HG03280 (cell line): Measurements from ENCODE around the gene CUTC.
"Not testable (repeated sequence)": the region's sequence is repeated elsewhere in the genome, so short reads cannot be mapped to it uniquely, and the experiment has no call there.

Experiments used
- ATAC-seq: cut with Tn5 transposase; IDR thresholded peaks from one replicate; pipeline ENCODE4 v1.9.1; 2021; ENCODE audit warnings: mild to moderate bottlenecking, moderate library complexity; ENCODE audit not compliant: unreplicated experiment

The CUTC gene

DNA sequence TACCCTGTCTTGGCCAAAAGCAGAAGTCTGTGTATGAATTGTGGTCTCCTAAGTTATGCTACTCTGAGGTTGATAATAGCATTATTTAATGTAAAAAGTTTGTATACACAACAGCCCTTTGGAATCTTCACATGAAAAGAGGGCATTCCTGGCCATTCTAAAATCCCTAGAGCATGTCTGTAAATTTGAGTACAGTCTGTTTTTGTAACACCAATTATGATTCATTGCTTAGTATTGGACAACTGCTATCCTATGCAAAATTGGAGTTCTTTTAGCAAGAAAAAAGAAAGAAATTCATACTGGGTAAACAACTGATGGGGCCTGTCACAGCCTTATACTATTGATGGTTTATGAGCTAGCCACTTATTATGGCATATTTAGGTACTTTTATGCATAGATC, 10.2 kb downstream of the CUTC start:
- ATAC-seq: no peak

DNA sequence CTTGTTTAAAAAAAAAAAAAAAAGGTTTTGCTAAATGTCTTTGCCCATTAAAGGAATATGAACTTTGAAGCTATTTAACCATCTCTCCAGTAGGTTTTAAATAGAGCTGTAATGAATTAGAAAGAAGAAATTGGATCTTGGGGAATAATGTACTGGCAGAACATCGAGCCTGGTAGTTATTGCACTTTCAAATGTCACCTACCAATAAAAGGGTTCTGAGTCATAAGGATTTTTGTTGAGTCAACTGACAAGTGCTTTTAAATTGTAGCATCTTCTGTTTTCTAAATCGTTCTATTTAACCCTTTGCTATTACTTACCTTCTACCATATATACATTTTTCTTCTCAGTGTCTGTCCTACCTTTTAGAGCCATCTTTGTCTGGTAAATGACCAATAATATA, 10.7 kb downstream of the CUTC start:
- ATAC-seq: no peak

DNA sequence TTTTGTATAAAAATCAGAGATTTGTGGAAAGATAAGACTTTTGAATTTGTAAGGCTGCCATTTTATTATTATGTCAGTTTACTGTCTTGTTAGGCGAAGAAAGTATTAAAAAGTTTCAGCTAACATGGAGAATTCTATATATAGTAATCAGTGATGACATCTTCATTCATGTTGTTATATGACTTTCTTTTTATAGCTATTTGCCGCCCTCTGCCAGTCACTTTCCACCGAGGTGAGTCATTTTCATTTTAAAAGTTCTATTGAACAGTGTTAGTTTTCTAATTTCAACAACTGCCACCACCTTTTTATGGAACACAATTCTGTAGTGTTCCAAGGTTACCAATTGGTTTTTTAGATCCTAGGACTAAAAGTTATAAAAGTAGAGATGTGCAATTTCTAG, 11.8 kb downstream of the CUTC start:
- ATAC-seq: no peak

GRCh38 chr10:99746166-99746565, 14.1 kb downstream of the CUTC start:
- ATAC-seq: not testable (repeated sequence)

GRCh38 chr10:99748823-99749451, 16.9 kb downstream of the CUTC start:
- no peak for ATAC-seq

GRCh38 chr10:99750641-99751040, 18.6 kb downstream of the CUTC start:
- no peak for ATAC-seq

DNA sequence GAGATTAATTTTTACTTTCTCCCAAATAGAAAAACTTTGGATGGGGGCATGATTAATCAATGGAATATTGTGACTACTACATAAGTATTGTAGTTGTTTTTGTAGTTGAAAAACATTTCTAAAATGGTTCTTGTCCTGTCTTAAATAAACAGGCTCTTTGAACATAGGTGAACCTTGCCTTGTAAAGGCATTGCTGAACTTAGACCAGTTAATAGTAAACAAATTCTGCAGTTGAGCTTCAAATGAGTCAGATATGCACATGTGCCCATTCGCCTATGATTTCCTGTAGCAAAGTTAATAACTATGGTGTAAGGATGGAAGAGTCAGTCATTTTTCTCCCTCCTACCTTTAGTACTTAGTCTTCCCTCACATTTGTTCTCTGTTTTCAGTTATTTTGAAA, 22.6 kb downstream of the CUTC start:
- ATAC-seq: no peak

DNA sequence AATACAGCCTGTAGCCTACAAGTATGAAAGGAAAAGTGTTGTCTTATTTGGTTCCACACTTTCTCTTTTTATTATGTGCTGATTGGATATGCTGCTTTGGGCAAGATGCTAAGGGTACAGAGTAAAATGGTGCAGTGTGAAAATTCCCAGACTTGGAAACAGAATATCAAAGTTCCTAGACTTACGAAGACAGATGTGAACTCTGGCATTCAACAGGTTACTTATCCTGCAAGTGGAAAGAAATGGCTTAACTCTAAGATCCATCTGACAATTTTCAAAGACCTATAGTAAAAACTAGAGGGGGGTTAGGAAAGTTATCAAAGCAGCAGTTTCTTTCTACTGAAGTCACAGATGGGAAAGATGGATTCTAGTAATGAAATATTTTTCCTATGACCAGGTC, 24.1 kb downstream of the CUTC start:
- no peak for ATAC-seq

DNA sequence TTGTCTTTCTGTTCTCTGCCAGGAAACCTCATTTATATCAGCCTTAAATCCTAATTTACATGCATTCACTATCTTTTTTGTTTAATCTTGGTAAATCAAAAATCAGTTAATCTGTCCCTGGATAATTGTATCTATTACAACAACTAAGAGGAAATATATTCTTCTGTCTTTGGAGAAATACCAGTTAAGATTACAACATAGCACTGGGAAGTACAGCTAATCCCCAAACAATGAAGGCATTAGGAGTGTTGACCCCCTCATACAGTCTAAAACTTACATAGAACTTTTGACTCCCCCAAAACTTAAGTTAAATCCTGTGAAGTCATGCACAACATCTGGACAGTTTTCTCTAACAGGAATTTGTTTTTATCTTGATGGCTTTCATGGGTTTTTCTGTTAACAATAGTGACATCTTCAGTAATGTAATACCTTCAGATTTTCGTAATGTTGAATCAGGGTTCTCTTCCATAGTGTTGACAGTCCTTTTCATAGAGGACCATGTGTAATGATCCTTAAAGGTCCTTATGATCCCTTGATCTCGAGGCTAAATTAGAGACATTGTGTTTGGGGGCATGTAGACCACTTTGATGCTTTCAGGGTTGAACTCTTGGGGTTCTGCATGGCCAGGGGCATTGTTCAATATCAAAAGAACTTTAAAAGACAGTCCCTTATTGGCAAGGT, 26.3 kb downstream of the CUTC start:
- no peak for ATAC-seq

DNA sequence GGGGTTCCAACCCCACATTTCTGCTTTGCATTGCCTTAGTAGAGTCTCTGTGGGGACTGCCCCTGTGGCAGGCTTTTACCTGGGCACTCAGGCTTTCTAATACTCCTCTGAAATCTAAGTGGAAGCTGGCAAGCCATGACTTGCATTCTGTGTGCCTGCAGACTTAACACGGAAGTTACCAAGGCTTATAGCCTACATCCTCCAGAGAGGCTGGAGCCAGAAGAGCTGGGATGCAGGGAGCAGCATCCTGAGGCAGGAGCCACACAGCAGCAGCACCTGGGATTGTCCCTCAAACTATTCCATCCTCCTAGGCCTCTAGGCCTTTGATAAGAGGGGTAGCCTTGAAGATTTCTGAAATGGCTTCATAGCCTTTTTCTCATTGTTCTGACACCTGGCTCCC, 28.3 kb downstream of the CUTC start:
- ATAC-seq: no peak

DNA sequence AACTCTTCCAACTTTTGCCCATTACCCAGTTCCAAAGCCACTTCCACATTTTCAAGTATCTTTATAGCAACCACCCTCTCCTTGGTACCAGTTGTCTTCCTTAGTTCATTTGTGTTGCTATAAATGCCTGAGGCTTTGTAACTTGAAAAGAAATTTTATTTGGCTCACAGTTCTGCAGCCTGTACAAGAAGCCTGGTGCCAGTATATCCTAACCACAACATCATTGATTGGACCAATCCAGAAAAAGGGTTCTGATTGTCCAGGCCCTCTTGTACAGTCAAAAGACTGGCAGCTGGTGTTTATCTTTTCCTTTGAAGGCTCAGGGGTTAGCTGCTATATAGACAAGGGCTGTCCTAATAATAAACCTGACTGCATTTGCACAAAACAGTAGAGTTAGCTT, 29.3 kb downstream of the CUTC start:
- no peak for ATAC-seq

DNA sequence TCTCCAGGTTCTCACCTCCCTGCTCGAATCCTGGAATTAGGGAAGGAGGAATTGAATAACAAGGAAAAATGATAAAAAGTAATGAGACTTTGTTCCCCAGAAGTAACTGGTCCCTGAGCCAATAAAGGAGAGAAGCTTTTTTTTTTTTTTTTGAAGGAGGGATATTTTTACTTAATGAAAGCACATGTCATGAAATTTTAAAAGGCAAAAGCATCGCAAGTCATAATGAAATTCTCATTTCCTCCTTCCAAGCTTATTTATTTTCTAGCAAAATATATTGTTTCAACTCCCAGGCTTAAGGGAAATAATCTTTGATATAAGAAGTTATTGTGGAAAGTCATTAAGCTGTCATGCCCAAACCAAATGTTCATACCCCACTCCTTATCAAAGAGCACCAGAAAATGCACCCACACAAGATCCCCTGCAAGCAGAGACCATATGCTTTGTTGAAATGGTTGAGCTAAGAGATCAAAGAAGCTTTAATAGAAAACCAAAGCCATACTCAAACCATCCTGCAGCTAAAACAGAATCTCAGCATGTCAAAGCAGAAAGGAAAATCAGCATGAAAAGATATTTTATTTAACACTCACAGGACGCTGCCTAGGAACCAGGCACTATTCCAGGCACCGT, 33.8 kb downstream of the CUTC start:
- no peak for ATAC-seq

DNA sequence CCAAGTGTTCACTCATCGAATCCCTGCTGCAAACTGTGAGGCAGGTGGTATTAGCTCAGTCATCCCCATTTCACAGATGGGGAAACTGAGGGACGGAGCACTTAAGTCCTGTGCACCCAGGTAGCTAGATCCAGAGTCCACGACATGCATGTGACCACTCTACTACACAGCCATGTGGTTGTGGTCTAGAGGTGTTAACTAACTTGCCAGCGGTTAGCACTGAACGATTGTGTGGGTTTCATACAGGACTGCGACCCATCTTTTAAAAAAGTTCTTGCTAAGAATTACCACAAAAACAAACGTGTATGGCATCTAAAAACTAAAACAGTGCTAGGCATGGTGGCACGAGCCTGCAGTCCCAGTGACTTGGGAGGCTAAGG, 34.3 kb downstream of the CUTC start:
- peak; percentile 67 for ATAC-seq

GRCh38 chr10:99767901-99768300, 35.9 kb downstream of the CUTC start:
- no peak for ATAC-seq

DNA sequence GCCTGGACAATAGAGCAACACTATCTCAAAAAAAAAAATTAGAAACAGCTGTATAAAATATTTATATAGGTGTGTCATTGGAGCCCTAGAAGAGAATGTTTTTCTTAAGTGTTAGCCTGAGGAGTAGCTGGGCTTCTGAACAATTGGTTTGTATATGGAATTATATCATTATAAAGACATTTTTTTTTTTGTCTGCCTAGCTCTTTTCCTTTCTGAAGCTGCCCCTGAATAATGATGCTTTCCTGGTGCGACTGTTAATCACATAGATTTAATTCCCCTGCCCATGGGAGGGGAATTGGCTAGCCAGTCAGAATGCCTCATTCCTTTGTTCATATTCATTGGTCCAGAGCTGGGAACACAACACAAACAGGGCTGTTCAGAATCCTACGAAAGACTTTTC, 36.5 kb downstream of the CUTC start:
- ATAC-seq: no peak

GRCh38 chr10:99769706-99770105, 37.7 kb downstream of the CUTC start:
- no peak for ATAC-seq

- ATAC-seq: no peak
Observed at GRCh38 chr10:99770408-99771045, 38.5 kb downstream of the CUTC start.

DNA sequence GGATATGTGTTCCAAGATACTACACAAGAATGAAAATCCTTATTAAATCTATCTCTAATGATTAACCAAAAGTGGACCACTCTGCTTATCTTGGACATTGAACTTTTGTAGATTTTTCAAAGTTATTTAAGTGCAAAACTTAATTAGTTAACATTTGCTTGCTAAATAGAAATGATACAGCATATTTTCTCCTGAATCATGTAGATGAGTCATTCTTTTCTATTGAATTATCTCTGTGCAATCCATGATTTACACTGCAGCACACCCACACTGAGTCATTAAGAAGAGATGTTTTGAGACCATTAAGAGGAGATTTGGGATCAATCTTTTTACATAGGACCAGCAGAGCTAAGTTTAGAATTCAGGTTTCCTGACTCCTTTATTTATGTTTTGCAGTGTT, 43.8 kb downstream of the CUTC start:
- no peak for ATAC-seq

- ATAC-seq: peak; percentile 54
Observed at GRCh38 chr10:99777918-99778714, 46.1 kb downstream of the CUTC start.

DNA sequence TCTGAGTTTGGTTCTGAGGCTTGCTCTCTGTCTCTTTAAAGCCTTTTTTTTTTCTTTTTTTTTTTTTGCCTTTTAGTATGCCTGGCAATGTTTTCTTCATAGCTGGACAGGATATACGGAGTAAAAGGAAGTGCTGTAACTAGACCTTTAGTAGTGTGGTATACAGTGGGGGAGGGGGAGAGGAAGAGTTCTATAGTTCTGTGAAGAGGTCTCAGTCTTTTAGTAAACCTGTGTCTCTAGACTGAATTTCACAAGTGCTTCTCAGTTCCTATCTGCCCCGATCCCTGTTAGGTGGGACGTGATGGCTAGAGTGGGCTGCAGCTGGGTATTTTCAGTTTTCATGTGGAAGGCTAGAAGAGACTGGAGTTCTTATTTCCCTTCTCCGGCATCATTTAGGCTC, 47.3 kb downstream of the CUTC start:
- ATAC-seq: no peak

DNA sequence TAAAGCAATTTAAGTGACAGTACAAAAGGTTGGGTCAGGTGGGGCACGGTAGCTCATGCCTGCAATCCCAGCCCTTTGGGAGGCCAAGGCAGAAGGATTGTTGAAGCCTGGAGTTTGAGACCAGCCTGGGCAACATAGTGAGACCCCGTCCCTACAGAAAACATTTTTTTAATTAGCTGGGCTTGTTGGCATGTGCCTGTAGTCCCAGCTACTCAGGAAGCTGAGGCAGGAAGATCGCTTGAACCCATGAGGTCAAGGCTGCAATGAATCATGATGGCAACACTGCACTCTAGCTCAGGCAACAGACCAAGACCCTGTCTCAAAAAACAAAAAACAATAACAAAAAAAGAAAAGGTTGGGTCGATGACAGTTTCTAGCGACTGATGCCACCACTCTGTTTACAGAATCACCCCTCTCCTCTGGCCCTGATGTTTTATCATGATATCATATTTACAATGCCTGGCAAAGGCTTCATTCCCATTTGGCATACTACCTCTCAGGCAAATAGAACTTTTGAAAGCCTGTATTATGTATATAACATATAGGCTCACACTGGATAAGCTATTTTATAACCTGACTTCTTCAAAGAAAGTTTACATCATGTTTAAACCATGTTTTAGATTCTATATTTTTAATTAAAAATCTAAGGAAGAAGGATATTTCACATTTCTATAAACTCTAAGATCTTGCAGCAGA, 49.8 kb downstream of the CUTC start:
- ATAC-seq: no peak
